ENCODE measurements around the gene BIN1.

BIN1 gene

GRCh38 chr2:127074936-127075335 is 32.0 kb downstream of the BIN1 start:
- DNase-seq: no peak

GRCh38 chr2:127074358-127074757 is 32.6 kb downstream of the BIN1 start:
- no peak for DNase-seq

GRCh38 chr2:127072970-127073369 is 34.0 kb downstream of the BIN1 start:
- no peak for DNase-seq

GRCh38 chr2:127072396-127072795 is 34.6 kb downstream of the BIN1 start:
- DNase-seq: no peak

- no peak for DNase-seq
These were observed 35.0 kb downstream of the BIN1 start for GRCh38 chr2:127071901-127072328.

GRCh38 chr2:127070221-127070620 is 36.7 kb downstream of the BIN1 start:
- DNase-seq: no peak

GRCh38 chr2:127069536-127069935 is 37.4 kb downstream of the BIN1 start:
- no peak for DNase-seq

GRCh38 chr2:127069003-127069402 is 38.0 kb downstream of the BIN1 start:
- DNase-seq: no peak

- DNase-seq: no peak
These were observed 38.6 kb downstream of the BIN1 start for GRCh38 chr2:127068351-127068741.

GRCh38 chr2:127067620-127068350 is 39.2 kb downstream of the BIN1 start:
- DNase-seq: no peak

GRCh38 chr2:127066942-127067341 is 40.0 kb downstream of the BIN1 start:
- no peak for DNase-seq

- DNase-seq: no peak
These were observed 41.0 kb downstream of the BIN1 start for GRCh38 chr2:127065940-127066318.

- no peak for DNase-seq
These were observed 41.5 kb downstream of the BIN1 start for GRCh38 chr2:127065299-127065939.

GRCh38 chr2:127064642-127065250 is 42.2 kb downstream of the BIN1 start:
- no peak for DNase-seq

GRCh38 chr2:127063701-127064590 is 43.0 kb downstream of the BIN1 start:
- no peak for DNase-seq

GRCh38 chr2:127061375-127062273 is 45.3 kb downstream of the BIN1 start:
- DNase-seq: no peak

- no peak for DNase-seq
These were observed 46.5 kb downstream of the BIN1 start for GRCh38 chr2:127060264-127060945.

- DNase-seq: no peak
These were observed 47.4 kb downstream of the BIN1 start for GRCh38 chr2:127059559-127059958.

- DNase-seq: no peak
These were observed 48.1 kb downstream of the BIN1 start for GRCh38 chr2:127058954-127059252.

GRCh38 chr2:127058246-127058953 is 48.6 kb downstream of the BIN1 start:
- DNase-seq: no peak
